Common myeloid progenitor, CD34-positive (primary cell): ENCODE data around the gene MMP12.
"Not testable (repeated sequence)": the region's sequence is repeated elsewhere in the genome, so short reads cannot be mapped to it uniquely, and the experiment has no call there.

Experiments
- CTCF ChIA-PET: fragments of 350-600 bp; sonication (Branson Sonifier 250); formaldehyde crosslinking; loops from one replicate; lab custom pipeline; 2021; ENCODE audit warnings: antibody characterized with exemption; lab: Charles Lee
- POLR2A ChIA-PET: fragments of 350-600 bp; sonication (Branson Sonifier 250); formaldehyde crosslinking; loops from one replicate; lab custom pipeline; 2021; ENCODE audit warnings: antibody characterized with exemption; lab: Charles Lee
- DNase-seq, 3 donors: peaks; one replicate each; pipeline versions ENCODE4 v3.0.0 to v3.0.0-alpha.2; 2013
- H3K27ac ChIP-seq, 2 experiments: 1 replicate in 1 of 2; 2 replicates in 1 of 2; pipeline ENCODE4 v1.7.0; 2013; ENCODE audit warnings: inconsistent platforms in 2 of 2, low read length in 2 of 2, mild to moderate bottlenecking in 2 of 2, low read depth in 1 of 2, moderate library complexity in 1 of 2; ENCODE audit not compliant: severe bottlenecking in 2 of 2, insufficient read depth in 1 of 2, poor library complexity in 1 of 2
- H3K27me3 ChIP-seq, 5 experiments: replicated peaks in 2 of 5; 1 replicate in 3 of 5; 2 replicates in 2 of 5; pipeline versions ENCODE4 v1.6.1 to v1.7.0; 2013; ENCODE audit warnings: low read length in 4 of 5, mild to moderate bottlenecking in 2 of 5, moderate library complexity in 2 of 5, inconsistent platforms in 1 of 5; ENCODE audit not compliant: insufficient read depth in 5 of 5, control insufficient read depth in 4 of 5
- H3K36me3 ChIP-seq, 4 experiments: 1 replicate in 2 of 4; 2 replicates in 2 of 4; pipeline versions ENCODE4 v1.6.1 to v1.7.0; 2013; ENCODE audit warnings: low read length in 3 of 4, control low read depth in 1 of 4, mild to moderate bottlenecking in 1 of 4; ENCODE audit not compliant: control insufficient read depth in 4 of 4, insufficient read depth in 4 of 4
- H3K4me1 ChIP-seq, 4 experiments: 1 replicate in 3 of 4; 2 replicates in 1 of 4; pipeline versions ENCODE4 v1.6.1 to v1.7.1; 2013; ENCODE audit warnings: low read length in 3 of 4, mild to moderate bottlenecking in 3 of 4, control low read depth in 1 of 4, inconsistent platforms in 1 of 4, moderate library complexity in 1 of 4; ENCODE audit not compliant: control insufficient read depth in 4 of 4, insufficient read depth in 4 of 4; ENCODE audit errors: control extremely low read depth in 1 of 4
- H3K4me3 ChIP-seq, 7 experiments: 1 replicate in 4 of 7; 2 replicates in 3 of 7; pipeline versions ENCODE4 v1.5.1 to v1.7.0; 2013; ENCODE audit warnings: mild to moderate bottlenecking in 7 of 7, low read length in 6 of 7, moderate library complexity in 6 of 7, inconsistent platforms in 2 of 7, low read depth in 2 of 7, control low read depth in 1 of 7; ENCODE audit not compliant: insufficient read depth in 4 of 7, control insufficient read depth in 1 of 7; ENCODE audit errors: extremely low read depth in 1 of 7
- H3K9me3 ChIP-seq, 5 experiments: 1 replicate in 4 of 5; 2 replicates in 1 of 5; pipeline versions ENCODE4 v1.6.1 to v1.7.1; 2013; ENCODE audit warnings: low read length in 4 of 5, mild to moderate bottlenecking in 2 of 5, inconsistent platforms in 1 of 5, low read depth in 1 of 5, moderate library complexity in 1 of 5; ENCODE audit not compliant: control insufficient read depth in 4 of 5, insufficient read depth in 2 of 5; ENCODE audit errors: control extremely low read depth in 1 of 5
- WGBS: methylation state at CpG from one replicate; pipeline ENCODE4 v1.1.5; 2013; ENCODE audit not compliant: insufficient coverage; 5-methylcytosine and 5-hydroxymethylcytosine counted together

MMP12 gene

DNA sequence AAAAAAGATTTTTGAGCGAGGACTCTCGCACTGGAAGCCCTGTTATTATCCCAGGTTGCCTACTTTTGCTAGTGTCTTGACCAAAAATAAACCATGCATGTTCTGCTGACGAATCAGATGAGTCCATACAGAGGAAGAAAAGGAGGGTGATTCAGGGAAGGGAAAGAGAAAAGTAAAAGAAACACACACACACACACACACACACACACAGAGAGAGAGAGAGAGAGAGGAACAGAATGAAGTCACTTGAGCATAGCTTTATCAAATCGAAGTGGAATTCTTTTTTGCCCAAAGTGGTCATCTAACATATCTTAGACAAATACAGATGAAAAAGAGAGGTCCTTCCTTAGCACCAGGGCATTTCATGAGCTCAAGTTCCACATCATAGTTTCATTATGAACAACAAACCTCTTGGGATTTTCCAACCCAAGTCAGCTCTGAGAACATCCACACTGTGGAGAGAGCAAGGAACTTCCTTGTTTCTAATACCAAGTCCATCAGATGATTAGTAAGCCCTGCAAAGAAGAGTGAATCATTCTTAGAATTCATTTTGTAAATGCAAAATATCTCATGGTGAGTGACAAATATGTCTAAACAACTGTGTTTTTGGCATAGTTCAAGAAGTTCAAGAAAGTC lies 7.7 kb upstream of the MMP12 start:
- POLR2A ChIA-PET = no interaction called here
- Histone ChIP-seq H3K9me3 (no peaks in the 10 kb centered on the region), H3K27me3 (peaks cover 0 to 4% (median 0%) of the 10 kb centered on the region in 5 experiments), H3K36me3 (no peaks in the 10 kb centered on the region), H3K27ac (no peak overlapping the region), H3K4me1 (no peaks in the 10 kb centered on the region), H3K4me3 (no peak overlapping the region)
- no CpG with 5 or more reads among the region's 4 CpGs for WGBS
- CTCF ChIA-PET = no interaction called here
- no peak for DNase-seq

DNA sequence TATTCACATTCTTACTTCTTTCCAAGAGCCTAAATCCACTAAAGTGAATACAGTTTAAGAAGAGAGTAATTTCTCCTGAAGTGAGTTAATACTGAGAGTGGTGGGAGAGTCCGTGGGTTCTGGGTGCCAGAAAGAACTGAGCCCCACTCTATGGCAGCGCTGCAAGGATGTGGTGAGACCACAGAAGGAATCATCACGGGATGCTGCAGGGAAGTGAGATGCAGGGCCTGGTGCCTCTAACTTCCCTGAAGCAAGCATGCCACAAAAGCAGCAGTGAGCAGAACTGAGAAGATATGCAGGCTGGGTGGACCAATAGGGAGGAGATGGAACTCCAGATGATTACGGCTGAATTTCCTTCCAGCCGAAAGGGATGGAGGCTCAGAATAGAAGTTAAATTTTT lies 5.0 kb upstream of the MMP12 start:
- WGBS = 41% methylated on average over 4 of the region's 5 CpGs
- ChIA-PET POLR2A (no interaction called here), CTCF (no interaction called here)
- Histone ChIP-seq H3K4me1 (no peaks in the 10 kb centered on the region), H3K36me3 (no peaks in the 10 kb centered on the region), H3K27ac (no peak overlapping the region), H3K4me3 (no peak overlapping the region), H3K27me3 (peaks cover 0 to 6% (median 0%) of the 10 kb centered on the region in 5 experiments), H3K9me3 (no peaks in the 10 kb centered on the region)
- peak in 2 of 3 donors; percentile 6 to 10 for DNase-seq

GRCh38 chr11:102878595-102878994 lies 3.8 kb upstream of the MMP12 start:
- Histone ChIP-seq H3K27ac (no peak overlapping the region), H3K27me3 (peaks cover 0 to 8% (median 0%) of the 10 kb centered on the region in 5 experiments), H3K4me1 (no peaks in the 10 kb centered on the region), H3K9me3 (no peaks in the 10 kb centered on the region), H3K4me3 (no peak overlapping the region), H3K36me3 (no peaks in the 10 kb centered on the region)
- 90% methylated on average over 1 of the region's 2 CpGs for WGBS
- DNase-seq = no peak
- CTCF ChIA-PET = interaction anchor here (0.6 kb wide), 1 partner anchor 13 kb away, joined by 3 read pairs; no protein-coding TSS in a partner anchor
- POLR2A ChIA-PET = no interaction called here

DNA sequence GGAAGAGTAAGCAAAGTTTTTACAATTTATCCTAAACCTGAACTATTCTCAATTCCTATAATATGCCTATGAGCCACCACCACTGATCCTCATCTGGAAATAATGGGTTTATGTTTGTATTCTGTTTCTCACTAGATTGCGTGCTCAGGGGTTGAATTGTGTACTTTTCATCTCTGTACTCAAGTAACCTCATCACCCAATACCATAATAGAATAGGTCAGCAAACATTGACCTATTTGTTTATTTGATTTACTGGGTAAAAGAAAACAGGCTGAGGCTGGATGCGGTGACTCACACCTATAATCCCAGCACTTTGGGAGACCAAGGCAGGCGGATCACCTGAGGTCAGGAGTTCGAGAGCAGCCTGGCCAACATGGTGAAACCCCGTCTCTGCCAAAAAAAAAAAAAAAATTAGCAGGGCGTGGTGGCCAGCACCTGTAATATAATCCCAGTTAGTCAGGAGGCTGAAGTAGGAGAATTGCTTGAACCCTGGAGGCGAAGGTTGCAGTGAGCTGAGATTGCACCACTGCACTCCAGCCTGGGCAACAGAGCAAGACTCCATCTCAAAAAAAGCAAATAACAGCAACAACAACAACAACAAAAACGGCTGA lies 5.3 kb downstream of the MMP12 start:
- H3K4me1 ChIP-seq, CTCF ChIA-PET, H3K9me3 ChIP-seq, H3K27ac ChIP-seq, DNase-seq, H3K4me3 ChIP-seq, POLR2A ChIA-PET, H3K36me3 ChIP-seq: not testable (repeated sequence)
- 100% methylated on average over 4 of the region's 8 CpGs for WGBS
- H3K27me3 ChIP-seq = peaks cover 0 to 12% (median 1%) of the 10 kb centered on the region in 5 experiments

DNA sequence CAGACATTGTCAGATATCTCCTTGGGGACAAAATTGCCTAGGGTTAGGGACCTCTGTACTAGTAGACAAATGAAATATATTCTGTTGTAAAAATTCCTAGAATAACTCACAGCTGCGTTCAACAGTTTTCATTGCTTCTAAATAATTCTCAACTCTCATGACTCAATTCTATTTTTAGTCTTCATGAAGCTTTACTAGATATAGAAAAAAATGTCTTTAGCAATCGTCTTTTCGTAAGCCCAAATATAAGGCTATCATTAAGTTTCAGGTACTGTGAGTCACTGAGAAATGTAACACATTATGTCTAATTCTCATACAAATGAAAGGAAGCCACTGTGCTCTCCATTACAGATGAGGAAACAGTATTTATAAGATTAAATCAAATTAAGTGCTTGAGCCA lies 6.4 kb downstream of the MMP12 start:
- ChIA-PET CTCF (no interaction called here), POLR2A (no interaction called here)
- no peak for DNase-seq
- H3K4me1 ChIP-seq = no peaks in the 10 kb centered on the region
- no peaks in the 10 kb centered on the region for H3K9me3 ChIP-seq
- 80% methylated on average over 1 of the region's 3 CpGs for WGBS
- H3K27ac ChIP-seq = no peak overlapping the region
- H3K36me3 ChIP-seq = no peaks in the 10 kb centered on the region
- no peak overlapping the region for H3K4me3 ChIP-seq
- peaks cover 0 to 14% (median 1%) of the 10 kb centered on the region in 5 experiments for H3K27me3 ChIP-seq

DNA sequence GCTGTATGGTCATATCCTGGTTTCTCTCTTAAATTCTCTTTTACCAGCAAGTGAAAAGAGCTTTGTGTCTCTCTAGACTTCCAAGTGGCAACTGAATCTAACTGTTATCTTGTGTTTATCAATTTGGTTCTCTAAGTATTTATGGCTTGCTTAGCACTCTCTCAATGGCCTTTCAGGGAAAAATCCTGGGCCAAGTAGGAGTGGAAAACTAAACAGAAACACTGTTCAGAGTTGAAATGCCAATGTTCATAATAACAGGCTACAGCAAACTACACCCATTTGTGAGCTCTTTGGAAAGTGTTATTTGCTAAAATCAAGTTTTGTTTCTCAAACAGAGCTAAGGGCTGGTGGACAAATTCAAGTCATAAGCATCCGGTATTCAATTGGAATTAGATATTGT lies 10.1 kb downstream of the MMP12 start:
- no peaks in the 10 kb centered on the region for H3K4me1 ChIP-seq
- CTCF ChIA-PET = interaction anchor here (0.6 kb wide), 1 partner anchor 199 kb away, joined by 4 read pairs; no protein-coding TSS in a partner anchor
- no CpG with 5 or more reads among the region's 1 CpG for WGBS

DNA sequence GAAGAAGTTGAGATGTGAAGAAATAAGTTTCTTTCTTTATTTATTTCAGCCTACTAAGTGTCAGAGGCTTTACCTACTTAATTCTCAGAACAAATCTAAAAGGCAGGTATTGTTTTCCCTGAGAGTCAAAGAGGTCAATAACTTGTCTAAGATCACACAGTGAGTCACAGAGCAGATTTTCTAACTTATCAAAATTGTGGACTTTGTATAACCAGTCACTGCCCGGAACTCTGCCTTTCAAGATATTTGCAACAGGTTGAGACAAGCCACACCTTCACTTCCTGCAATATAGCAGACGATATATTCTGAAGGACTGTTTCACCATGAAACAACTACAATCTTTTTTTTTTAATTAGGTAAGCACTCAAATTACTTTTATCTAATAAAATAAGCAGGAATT lies 20.8 kb downstream of the MMP12 start:
- Histone ChIP-seq H3K4me1 (no peaks in the 10 kb centered on the region), H3K27ac (no peak overlapping the region), H3K9me3 (no peaks in the 10 kb centered on the region), H3K36me3 (no peaks in the 10 kb centered on the region), H3K27me3 (peaks cover 0 to 9% (median 4%) of the 10 kb centered on the region in 5 experiments), H3K4me3 (no peak overlapping the region)
- WGBS = 100% methylated on average over 1 of the region's 2 CpGs
- CTCF ChIA-PET = no interaction called here
- POLR2A ChIA-PET = no interaction called here
- no peak for DNase-seq

More for the DNA sequence above, 10.1 kb downstream of the MMP12 start:
- peaks cover 0 to 12% (median 0%) of the 10 kb centered on the region in 5 experiments for H3K27me3 ChIP-seq
- no peak overlapping the region for H3K4me3 ChIP-seq
- H3K27ac ChIP-seq = no peak overlapping the region
- POLR2A ChIA-PET = no interaction called here
- no peaks in the 10 kb centered on the region for H3K36me3 ChIP-seq
- DNase-seq = no peak
- H3K9me3 ChIP-seq = no peaks in the 10 kb centered on the region
